ENCODE results near the gene TCF25. TPM values are rescaled to one million over a fixed set of nuclear protein-coding genes. Genes with fewer than 3 reads are reported as not detected.

TCF25 gene
- total RNA-seq, 2 donors from 2014 or later = 141 to 302 TPM

- no peak for DNase-seq (ENCODE audit: low spot score)
- 76% methylated on average over 13 of the region's 13 CpGs for WGBS
- Histone ChIP-seq H3K36me3 (no peaks in the 10 kb centered on the region), H3K4me1 (replicated peaks) (no peaks in the 10 kb centered on the region), H3K4me3 (no peak overlapping the region), H3K27ac (no peak overlapping the region), H3K9me3 (no peaks in the 10 kb centered on the region), H3K27me3 (replicated peaks; ENCODE audit: insufficient read depth) (no peaks in the 10 kb centered on the region)
- TF ChIP-seq POLR2A (IDR thresholded peaks at IDR 0.05) = no peak
- no peak for TF ChIP-seq CTCF (IDR thresholded peaks at IDR 0.05)
- TF ChIP-seq POLR2AphosphoS5 (IDR thresholded peaks at IDR 0.05) = no peak
- intact Hi-C loops (cut with DNase I) = no loop called here
Measured at GRCh38 chr16:89844739-89845339, 28.6 kb upstream of the TCF25 start.

- no peak overlapping the region for H3K4me3 ChIP-seq
- DNase-seq (ENCODE audit: low spot score) = no peak
- no peaks in the 10 kb centered on the region for H3K4me1 ChIP-seq (replicated peaks)
- H3K9me3 ChIP-seq = no peaks in the 10 kb centered on the region
- H3K27me3 ChIP-seq (replicated peaks; ENCODE audit: insufficient read depth) = no peaks in the 10 kb centered on the region
- 77% methylated on average over 13 of the region's 13 CpGs for WGBS
- no peaks in the 10 kb centered on the region for H3K36me3 ChIP-seq
- TF ChIP-seq CTCF (IDR thresholded peaks at IDR 0.05) = no peak
- TF ChIP-seq POLR2AphosphoS5 (IDR thresholded peaks at IDR 0.05) = no peak
- TF ChIP-seq POLR2A (IDR thresholded peaks at IDR 0.05) = no peak
- intact Hi-C loops (cut with DNase I) = no loop called here
- no peak overlapping the region for H3K27ac ChIP-seq
Measured at GRCh38 chr16:89845417-89845816, 28.0 kb upstream of the TCF25 start.

- Histone ChIP-seq H3K9me3 (no peaks in the 10 kb centered on the region), H3K27ac (no peak overlapping the region), H3K4me3 (no peak overlapping the region), H3K27me3 (replicated peaks; ENCODE audit: insufficient read depth) (no peaks in the 10 kb centered on the region), H3K36me3 (no peaks in the 10 kb centered on the region), H3K4me1 (replicated peaks) (no peaks in the 10 kb centered on the region)
- intact Hi-C loops (cut with DNase I) = no loop called here
- TF ChIP-seq POLR2AphosphoS5 (IDR thresholded peaks at IDR 0.05) = no peak
- no peak for TF ChIP-seq POLR2A (IDR thresholded peaks at IDR 0.05)
- TF ChIP-seq CTCF (IDR thresholded peaks at IDR 0.05) = no peak
- 55% methylated on average over 26 of the region's 26 CpGs for WGBS
- no peak for DNase-seq (ENCODE audit: low spot score)
Measured at GRCh38 chr16:89847051-89847939, 26.1 kb upstream of the TCF25 start.

- Histone ChIP-seq H3K4me1 (replicated peaks) (no peaks in the 10 kb centered on the region), H3K27me3 (replicated peaks; ENCODE audit: insufficient read depth) (no peaks in the 10 kb centered on the region), H3K4me3 (no peak overlapping the region), H3K36me3 (no peaks in the 10 kb centered on the region), H3K27ac (no peak overlapping the region), H3K9me3 (no peaks in the 10 kb centered on the region)
- WGBS = 68% methylated on average over 14 of the region's 14 CpGs
- DNase-seq (ENCODE audit: low spot score) = no peak
- intact Hi-C loops (cut with DNase I) = no loop called here
- TF ChIP-seq CTCF (IDR thresholded peaks at IDR 0.05) = no peak
- no peak for TF ChIP-seq POLR2A (IDR thresholded peaks at IDR 0.05)
- no peak for TF ChIP-seq POLR2AphosphoS5 (IDR thresholded peaks at IDR 0.05)
Measured at GRCh38 chr16:89847940-89848297, 25.5 kb upstream of the TCF25 start.

- 83% methylated on average over 11 of the region's 11 CpGs for WGBS
- intact Hi-C loops (cut with DNase I) = no loop called here
Measured at GRCh38 chr16:89848974-89849373, 24.4 kb upstream of the TCF25 start.

More at GRCh38 chr16:89848974-89849373, 24.4 kb upstream of the TCF25 start:
- H3K27ac ChIP-seq = no peak overlapping the region
- H3K36me3 ChIP-seq = no peaks in the 10 kb centered on the region
- H3K27me3 ChIP-seq (replicated peaks; ENCODE audit: insufficient read depth) = no peaks in the 10 kb centered on the region
- H3K9me3 ChIP-seq = no peaks in the 10 kb centered on the region
- no peak for DNase-seq (ENCODE audit: low spot score)
- no peaks in the 10 kb centered on the region for H3K4me1 ChIP-seq (replicated peaks)
- no peak overlapping the region for H3K4me3 ChIP-seq
- TF ChIP-seq POLR2AphosphoS5 (IDR thresholded peaks at IDR 0.05) (no peak), CTCF (IDR thresholded peaks at IDR 0.05) (no peak), POLR2A (IDR thresholded peaks at IDR 0.05) (no peak)
